GM20000 (cell line): ENCODE measurements around the gene AFMID.

Experiments used
- DNase-seq: peaks from one replicate; pipeline ENCODE4 v3.0.0; 2012; ENCODE audit warnings: low spot score
- CTCF ChIP-seq: IDR thresholded peaks from 2 replicates; pipeline ENCODE4 v1.5.1; 2012; ENCODE audit warnings: mild to moderate bottlenecking, control low read depth; ENCODE audit errors: extremely low read depth, missing control alignments

Gene AFMID

GRCh38 chr17:78240012-78240655 lies 53.0 kb downstream of the AFMID start:
- no peak for TF ChIP-seq CTCF
- no peak for DNase-seq

GRCh38 chr17:78240839-78241238 lies 53.7 kb downstream of the AFMID start:
- no peak for TF ChIP-seq CTCF
- no peak for DNase-seq

GRCh38 chr17:78241277-78242023 lies 54.3 kb downstream of the AFMID start:
- DNase-seq: no peak
- no peak for TF ChIP-seq CTCF

- DNase-seq: no peak
- TF ChIP-seq CTCF: no peak
These were observed 55.0 kb downstream of the AFMID start for GRCh38 chr17:78242024-78242742.

- TF ChIP-seq CTCF: no peak
- no peak for DNase-seq
These were observed 60.1 kb downstream of the AFMID start for GRCh38 chr17:78247304-78247703.

GRCh38 chr17:78248051-78248914 lies 61.1 kb downstream of the AFMID start:
- TF ChIP-seq CTCF: no peak

More at GRCh38 chr17:78248051-78248914, 61.1 kb downstream of the AFMID start:
- DNase-seq: no peak
